HG02938 (cell line): ENCODE data around the gene FAM168B.
"Not testable (repeated sequence)": the region's sequence is repeated elsewhere in the genome, so short reads cannot be mapped to it uniquely, and the experiment has no call there.

Experiments
- ATAC-seq: cut with Tn5 transposase; IDR thresholded peaks from one replicate; pipeline ENCODE4 v1.9.1; 2021; ENCODE audit warnings: mild to moderate bottlenecking, moderate library complexity; ENCODE audit not compliant: unreplicated experiment

The FAM168B gene

GRCh38 chr2:131093006-131093695, at the start of gene FAM168B:
TSS of gene FAM168B (minus strand) at chr2:131093460. CDS start at chr2:131082646, 10,814 bp downstream.
- ATAC-seq: peak; percentile 70

- ATAC-seq: no peak
Observed at GRCh38 chr2:131142849-131143248, 49.6 kb upstream of the FAM168B start.

DNA sequence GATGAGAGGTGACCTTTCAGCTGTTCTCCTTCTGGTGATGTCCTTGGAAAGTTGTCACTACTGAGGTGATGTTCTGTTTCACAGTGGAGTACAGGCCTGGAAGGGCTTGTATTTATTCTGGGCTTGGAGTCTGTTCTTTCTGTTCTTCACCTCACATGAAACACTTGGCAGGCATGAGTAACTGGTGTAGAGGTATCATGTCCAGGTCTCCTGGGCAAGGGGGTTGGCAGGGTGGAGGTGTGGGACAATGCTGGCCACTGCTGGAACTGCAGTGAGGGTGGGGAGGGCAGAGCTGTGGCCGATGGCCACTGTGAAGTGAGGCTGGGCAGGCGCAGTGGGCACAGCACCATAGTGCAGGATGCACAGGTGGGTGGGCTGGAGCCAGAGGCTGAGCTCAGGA, 47.3 kb upstream of the FAM168B start:
- ATAC-seq: no peak

GRCh38 chr2:131132729-131133128, 39.5 kb upstream of the FAM168B start:
- ATAC-seq: no peak

DNA sequence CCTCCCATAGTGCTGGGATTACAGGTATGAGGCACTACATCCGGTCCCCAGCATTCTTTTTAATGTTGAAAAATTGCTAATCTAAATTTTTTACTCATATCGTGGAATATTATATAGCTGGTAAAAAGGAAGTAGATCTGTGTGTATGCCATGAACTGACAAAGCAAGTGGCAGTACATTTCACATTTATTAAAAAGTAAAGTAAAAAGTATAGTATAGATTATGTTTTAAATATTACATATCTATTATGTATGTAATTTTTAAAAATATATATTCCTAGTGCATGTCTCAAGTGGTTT, 37.0 kb upstream of the FAM168B start:
- no peak for ATAC-seq

DNA sequence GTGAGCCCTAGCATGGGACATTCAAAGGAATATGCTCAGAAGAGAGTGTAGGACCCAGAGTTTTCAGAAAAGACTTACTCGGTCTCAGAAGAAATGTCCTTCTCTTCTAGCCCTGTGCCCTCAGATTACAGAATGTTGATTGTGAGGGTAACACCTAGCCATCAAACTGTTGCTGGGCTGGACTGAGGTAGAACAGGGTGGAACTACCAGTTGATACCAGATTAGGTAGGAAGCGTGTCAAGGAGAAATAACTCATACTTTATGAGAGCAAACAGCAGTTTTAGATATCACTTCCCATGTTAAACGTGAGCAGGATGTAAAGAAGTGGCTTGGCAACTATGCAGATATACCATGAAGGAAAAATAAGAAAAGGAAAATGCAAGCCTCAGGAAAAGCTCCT, 34.7 kb upstream of the FAM168B start:
- ATAC-seq: no peak

GRCh38 chr2:131127076-131127475, 33.8 kb upstream of the FAM168B start:
- ATAC-seq: no peak

DNA sequence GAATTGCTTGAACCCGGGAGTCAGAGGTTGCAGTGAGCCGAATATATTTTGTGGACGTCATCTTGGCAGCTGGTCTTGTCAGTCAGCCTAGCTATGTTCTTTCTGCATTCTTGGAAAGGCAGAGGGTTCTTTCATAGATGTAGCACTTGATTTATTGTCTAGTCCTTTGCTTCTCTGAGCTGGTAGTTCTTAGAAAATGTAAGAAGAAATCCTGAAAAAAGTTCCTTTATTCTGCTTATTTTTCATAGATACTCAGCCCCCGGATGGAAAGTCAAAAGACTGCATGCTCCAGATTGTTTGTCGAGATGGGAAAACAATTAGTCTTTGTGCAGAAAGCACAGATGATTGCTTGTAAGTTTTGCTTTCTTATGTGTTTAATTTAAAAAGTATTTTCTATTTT, 33.2 kb upstream of the FAM168B start:
- no peak for ATAC-seq

- no peak for ATAC-seq
Observed at GRCh38 chr2:131125195-131125757, 32.0 kb upstream of the FAM168B start.

DNA sequence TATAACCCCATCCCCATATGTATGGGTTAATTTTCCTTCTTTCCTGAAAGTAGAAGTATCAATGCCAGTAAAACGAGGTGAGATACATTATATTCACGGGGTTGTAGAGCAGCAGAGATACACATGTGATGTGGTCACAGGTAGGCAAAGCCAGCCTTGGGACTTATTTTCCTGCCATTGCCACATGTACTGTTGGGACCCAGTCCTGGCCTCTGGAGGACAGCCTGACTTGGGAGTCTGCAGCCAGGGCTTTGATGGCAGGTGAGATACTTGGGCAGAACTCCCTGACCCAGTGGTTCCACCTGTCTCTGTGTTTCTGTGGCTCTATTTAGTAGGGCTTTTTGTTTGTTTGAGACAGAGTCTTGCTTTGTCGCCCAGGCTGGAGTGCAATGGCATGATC, 29.9 kb upstream of the FAM168B start:
- no peak for ATAC-seq

DNA sequence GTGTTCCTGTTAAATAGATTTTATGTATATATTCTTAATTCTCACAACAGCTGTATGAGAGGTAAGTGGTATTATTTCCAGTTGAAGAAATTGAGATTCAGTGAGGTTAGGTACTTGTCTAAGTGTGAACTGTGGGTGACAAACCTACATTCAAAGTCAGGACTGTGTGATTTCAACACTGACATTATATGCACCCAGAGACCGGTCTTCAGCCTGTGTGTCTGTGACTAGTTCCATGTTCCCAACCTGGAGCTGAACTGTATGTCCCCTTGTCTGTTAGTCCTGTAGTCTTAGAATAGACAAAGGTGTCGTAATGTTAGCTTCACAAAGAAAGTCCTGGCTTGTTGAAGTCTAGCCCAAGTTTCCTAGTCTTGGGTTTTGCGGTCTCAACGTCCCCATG, 29.2 kb upstream of the FAM168B start:
- ATAC-seq: no peak

GRCh38 chr2:131121464-131121863, 28.2 kb upstream of the FAM168B start:
- no peak for ATAC-seq

GRCh38 chr2:131120815-131121317, 27.6 kb upstream of the FAM168B start:
- no peak for ATAC-seq

DNA sequence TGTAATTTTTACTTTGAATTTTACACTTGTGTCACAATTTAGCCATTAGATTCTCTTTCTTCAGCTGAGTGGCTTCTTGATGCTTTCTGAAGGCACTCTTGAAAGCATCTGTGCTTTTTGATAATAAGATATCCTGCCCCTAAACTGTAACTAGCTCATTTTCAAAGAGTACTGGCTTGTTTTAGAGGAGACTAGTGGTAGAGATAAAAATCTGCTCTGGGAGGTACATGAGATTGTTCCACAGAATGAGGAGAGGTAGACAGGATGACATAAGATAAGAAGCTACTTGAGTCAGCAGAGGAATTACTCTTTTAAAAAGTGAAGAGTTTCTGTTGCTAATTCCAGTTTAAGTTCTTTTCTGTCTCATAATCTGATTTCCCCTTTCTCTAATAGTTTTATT, 22.5 kb upstream of the FAM168B start:
- ATAC-seq: no peak

DNA sequence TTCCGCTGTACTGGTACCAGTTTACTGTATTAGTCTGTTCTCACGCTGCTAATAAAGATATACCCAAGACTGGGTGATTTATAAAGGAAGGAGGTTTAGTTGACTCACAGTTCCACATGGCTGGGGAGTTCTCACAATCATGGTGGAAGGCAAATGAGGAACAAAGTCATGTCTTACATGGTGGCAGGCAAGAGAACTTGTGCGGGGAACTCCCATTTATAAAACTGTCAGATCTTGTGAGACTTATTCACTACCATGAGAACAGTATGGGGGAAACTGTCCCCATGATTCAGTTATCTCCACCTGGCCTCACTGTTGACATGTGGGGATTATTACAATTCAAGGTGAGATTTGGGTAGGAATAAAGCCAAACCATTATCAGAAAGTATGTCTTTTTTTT, 21.7 kb upstream of the FAM168B start:
- not testable (repeated sequence) for ATAC-seq

- no peak for ATAC-seq
Observed at GRCh38 chr2:131113566-131114227, 20.4 kb upstream of the FAM168B start.

- no peak for ATAC-seq
Observed at GRCh38 chr2:131112529-131112928, 19.3 kb upstream of the FAM168B start.

- peak; percentile 41 for ATAC-seq
Observed at GRCh38 chr2:131105950-131106801, 12.9 kb upstream of the FAM168B start.

- peak; percentile 67 for ATAC-seq
Observed at GRCh38 chr2:131105156-131105949, 12.1 kb upstream of the FAM168B start, which contains the start of gene PLEKHB2. TSS of gene PLEKHB2 (plus strand) at chr2:131105336. CDS start at chr2:131120942, 15,606 bp downstream.

- peak; percentile 69 for ATAC-seq
Observed at GRCh38 chr2:131104487-131105155, 11.4 kb upstream of the FAM168B start.
